ENCODE measurements around the gene ZDHHC6. TPM values are rescaled to one million over a fixed set of nuclear protein-coding genes. Genes with fewer than 3 reads are reported as not detected.

Gene ZDHHC6
- total and polyA plus RNA-seq, 2 of the 8 experiments (the other 6 are each of a cell fraction or from before 2014, with no cell fraction given): 13.6 to 27.4 TPM

GRCh38 chr10:112467541-112468075, 20.9 kb upstream of the ZDHHC6 start:
- ChIA-PET POLR2A (ENCODE audit: partially characterized antibody) (no interaction called here), CTCF (ENCODE audit: partially characterized antibody) (interaction anchor here (1.4 kb wide), 1 partner anchor 8 kb away, joined by 5 read pairs; no protein-coding TSS in a partner anchor)
- 86% methylated on average over 1 of the region's 1 CpG; no CpG with 5 or more reads in 1 of the 2 experiments for WGBS, 2 experiments (ENCODE audit: extremely low coverage in 1 of 2, insufficient coverage in 1 of 2, insufficient read length in 1 of 2, insufficient replicate concordance in 2 of 2, low coverage in 1 of 2, low lambda C conversion rate in 2 of 2, missing lambda C conversion rate in 1 of 2)

More at GRCh38 chr10:112467541-112468075, 20.9 kb upstream of the ZDHHC6 start:
- Histone ChIP-seq H2BK120ac (replicated peaks; ENCODE audit: low read depth, low read length) (no peak overlapping the region), H2BK12ac (ENCODE audit: low read depth, low read length) (no peak overlapping the region), H3K9ac (replicated peaks in 1 of 4; ENCODE audit: extremely low read depth in 1 of 4, low read depth in 3 of 4, low read length in 3 of 4) (no peak overlapping the region), H3K18ac (ENCODE audit: extremely low read depth, low read length) (no peak overlapping the region), H3K4me1 (replicated peaks in 1 of 4; ENCODE audit: control insufficient read depth in 3 of 4, insufficient read depth in 4 of 4, low read length in 3 of 4) (peaks cover 0 to 4% (median under 1%) of the 10 kb centered on the region in 4 experiments; a peak in 1 of 7 replicates), H3K4me3 (ENCODE audit: extremely low read depth in 1 of 4, insufficient read depth in 2 of 4, low read depth in 3 of 4, low read length in 4 of 4) (no peak overlapping the region), H3K23me2 (ENCODE audit: low read depth, low read length) (no peaks in the 10 kb centered on the region), H2AK5ac (ENCODE audit: low read depth, low read length) (no peak overlapping the region), H2BK20ac (ENCODE audit: low read length) (no peak overlapping the region), H4K20me1 (replicated peaks in 1 of 2; ENCODE audit: control insufficient read depth in 1 of 2, insufficient read depth in 2 of 2, low read length in 2 of 2) (no peaks in the 10 kb centered on the region), H3K27ac (ENCODE audit: low read depth, low read length) (no peak overlapping the region), H3K79me1 (ENCODE audit: low read depth, low read length) (no peaks in the 10 kb centered on the region), H4K5ac (ENCODE audit: insufficient read length, low read depth, low read length) (no peak overlapping the region), H4K8ac (ENCODE audit: extremely low read depth, insufficient read depth, low read length) (no peak overlapping the region), H3K23ac (ENCODE audit: insufficient read length) (no peak overlapping the region), H4K91ac (replicated peaks; ENCODE audit: insufficient read length, low read length) (no peak overlapping the region), H3K14ac (ENCODE audit: insufficient read length) (no peak overlapping the region), H3K36me3 (ENCODE audit: control insufficient read depth in 2 of 4, insufficient read depth in 4 of 4, low read length in 3 of 4) (peaks cover 0 to 20% (median 8%) of the 10 kb centered on the region in 4 experiments; a peak in 4 of 8 replicates), H3K56ac (replicated peaks; ENCODE audit: insufficient read length, low read depth, low read length) (no peak overlapping the region), H3K9me3 (ENCODE audit: insufficient read depth in 2 of 2, low read depth in 1 of 2, low read length in 1 of 2) (0 out of 4 replicates have a peak, but pooled peaks cover 0 to 4% of the 10 kb centered on the region in 2 experiments), H3K4ac (replicated peaks; ENCODE audit: insufficient read length, low read depth, low read length) (no peak overlapping the region), H2AFZ (ENCODE audit: low read length) (no peak overlapping the region), H3K27me3 (replicated peaks in 1 of 4; ENCODE audit: control insufficient read depth in 3 of 4, extremely low read depth in 1 of 4, insufficient read depth in 3 of 4, low read length in 3 of 4) (no peaks in the 10 kb centered on the region), H2BK15ac (ENCODE audit: low read length) (no peak overlapping the region), H3K4me2 (ENCODE audit: insufficient read depth in 1 of 2, low read depth in 2 of 2, low read length in 2 of 2) (no peak overlapping the region), H2BK5ac (ENCODE audit: low read depth, low read length) (no peak overlapping the region), H3K79me2 (ENCODE audit: control insufficient read depth in 1 of 2, insufficient read depth in 2 of 2, low read length in 2 of 2) (no peaks in the 10 kb centered on the region)
- DNase-seq (ENCODE audit: low read depth in 1 of 2, low spot score in 2 of 2): no peak
- TF ChIP-seq CHD1 (IDR thresholded peaks at IDR 0.05; ENCODE audit: low read depth, low read length): no peak
- FAIRE-seq: no peak

Data from H1 (cell line).